ENCODE measurements around the gene PHF19. TPM values are rescaled to one million over a fixed set of nuclear protein-coding genes. Genes with fewer than 3 reads are reported as not detected.

PHF19 gene
- total RNA-seq, 4 donors from 2014 or later: 6.7 to 11.1 (median 9.3) TPM

- 25 to 62% methylated on average over 3 to 6 of the region's 6 CpGs for WGBS, 2 donors (ENCODE audit: low coverage in 1 of 2)
- H3K36me3 ChIP-seq: no peaks in the 10 kb centered on the region
- in situ Hi-C loops (cut with MboI; ENCODE audit: low pct_ligation_motif_present in 1 of 4, low pct_unique_long_range_greater_than_20kb in 1 of 4, low sequenced_read_pairs in 3 of 4): no loop called here
- H3K27ac ChIP-seq: peak overlapping the region; percentile 50 to 70 (median 59)
- no peaks in the 10 kb centered on the region for H3K9me3 ChIP-seq
- H3K4me1 ChIP-seq: peaks cover 9 to 47% (median 24%) of the 10 kb centered on the region in 4 donors
- intact Hi-C loops (cut with DNase I; ENCODE audit: low total_unique reads): no loop called here
- no peak overlapping the region for H3K4me3 ChIP-seq
- TF ChIP-seq POLR2A (IDR thresholded peaks at IDR 0.05): no peak
- no peak for TF ChIP-seq EP300 (IDR thresholded peaks at IDR 0.05; ENCODE audit: low read depth)
- no peak for TF ChIP-seq POLR2AphosphoS5 (IDR thresholded peaks at IDR 0.05)
- no peak for TF ChIP-seq CTCF (IDR thresholded peaks at IDR 0.05)
- H3K27me3 ChIP-seq: no peaks in the 10 kb centered on the region
- no peak for DNase-seq
Observed at GRCh38 chr9:120892748-120893610, 16.0 kb upstream of the PHF19 start.

GRCh38 chr9:120891884-120892747 is 15.1 kb upstream of the PHF19 start:
- in situ Hi-C loops (cut with MboI; ENCODE audit: low pct_ligation_motif_present in 1 of 4, low pct_unique_long_range_greater_than_20kb in 1 of 4, low sequenced_read_pairs in 3 of 4): no loop called here
- WGBS, 2 donors (ENCODE audit: low coverage in 1 of 2): 21 to 46% methylated on average over 1 to 15 of the region's 15 CpGs
- H3K36me3 ChIP-seq: no peaks in the 10 kb centered on the region
- peaks cover 9 to 43% (median 24%) of the 10 kb centered on the region in 4 donors for H3K4me1 ChIP-seq
- TF ChIP-seq POLR2A (IDR thresholded peaks at IDR 0.05) (no peak), CTCF (IDR thresholded peaks at IDR 0.05) (no peak), EP300 (IDR thresholded peaks at IDR 0.05; ENCODE audit: low read depth) (no peak), POLR2AphosphoS5 (IDR thresholded peaks at IDR 0.05) (no peak)
- no peaks in the 10 kb centered on the region for H3K9me3 ChIP-seq
- DNase-seq: no peak
- no peaks in the 10 kb centered on the region for H3K27me3 ChIP-seq
- H3K27ac ChIP-seq: peak overlapping the region; percentile 50 to 70 (median 59)
- intact Hi-C loops (cut with DNase I; ENCODE audit: low total_unique reads): no loop called here
- H3K4me3 ChIP-seq: no peak overlapping the region

- in situ Hi-C loops (cut with MboI; ENCODE audit: low pct_ligation_motif_present in 1 of 4, low pct_unique_long_range_greater_than_20kb in 1 of 4, low sequenced_read_pairs in 3 of 4): no loop called here
- Histone ChIP-seq H3K27ac (peak overlapping the region; percentile 53 to 70 (median 62)), H3K9me3 (no peaks in the 10 kb centered on the region), H3K27me3 (no peaks in the 10 kb centered on the region), H3K36me3 (no peaks in the 10 kb centered on the region), H3K4me1 (peaks cover 9 to 38% (median 25%) of the 10 kb centered on the region in 4 donors), H3K4me3 (no peak overlapping the region)
- intact Hi-C loops (cut with DNase I; ENCODE audit: low total_unique reads): no loop called here
- TF ChIP-seq CTCF (IDR thresholded peaks at IDR 0.05) (no peak), EP300 (IDR thresholded peaks at IDR 0.05; ENCODE audit: low read depth) (no peak), POLR2A (IDR thresholded peaks at IDR 0.05) (no peak), POLR2AphosphoS5 (IDR thresholded peaks at IDR 0.05) (no peak)
- DNase-seq: no peak
- 53% methylated on average over 10 of the region's 10 CpGs; no CpG with 5 or more reads in 1 of the 2 donors for WGBS, 2 donors (ENCODE audit: low coverage in 1 of 2)
Observed at GRCh38 chr9:120891245-120891883, 14.4 kb upstream of the PHF19 start.
